GM18861 (cell line): ENCODE results near the gene DDX60.

Experiments used
- ATAC-seq: cut with Tn5 transposase; IDR thresholded peaks from one replicate; pipeline ENCODE4 v1.9.1; 2021; ENCODE audit not compliant: unreplicated experiment

DDX60 gene

DNA sequence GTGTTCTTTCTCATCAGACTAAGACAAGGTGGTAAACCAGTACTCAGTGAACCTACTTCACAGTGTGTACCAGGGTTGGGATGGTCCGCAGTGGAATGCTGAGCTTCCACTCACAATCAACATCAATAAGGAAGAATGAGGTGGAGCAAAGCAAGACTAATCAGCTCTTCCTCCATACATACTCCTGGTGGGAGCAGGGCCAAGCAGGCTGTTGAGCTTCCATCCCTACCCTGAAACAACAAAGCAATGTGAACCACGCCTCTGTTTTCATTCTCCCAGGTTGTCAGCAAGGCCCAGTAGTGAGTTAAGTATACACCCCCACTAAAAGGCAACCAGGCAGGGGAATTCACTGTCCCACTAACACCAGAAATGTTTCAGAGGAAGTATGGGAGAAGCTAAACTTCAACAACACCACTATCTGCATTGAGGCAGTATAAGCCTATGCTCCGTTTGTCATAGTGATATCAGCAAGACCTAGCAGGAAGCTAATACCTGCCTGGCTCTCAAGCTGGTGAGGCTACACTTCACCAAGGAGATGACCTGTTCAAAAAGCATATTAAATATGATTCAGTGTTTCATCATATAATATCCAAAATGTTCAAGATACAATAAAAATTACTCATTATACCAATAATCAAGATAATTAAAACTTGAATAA lies 109.5 kb downstream of the DDX60 start:
- no peak for ATAC-seq

DNA sequence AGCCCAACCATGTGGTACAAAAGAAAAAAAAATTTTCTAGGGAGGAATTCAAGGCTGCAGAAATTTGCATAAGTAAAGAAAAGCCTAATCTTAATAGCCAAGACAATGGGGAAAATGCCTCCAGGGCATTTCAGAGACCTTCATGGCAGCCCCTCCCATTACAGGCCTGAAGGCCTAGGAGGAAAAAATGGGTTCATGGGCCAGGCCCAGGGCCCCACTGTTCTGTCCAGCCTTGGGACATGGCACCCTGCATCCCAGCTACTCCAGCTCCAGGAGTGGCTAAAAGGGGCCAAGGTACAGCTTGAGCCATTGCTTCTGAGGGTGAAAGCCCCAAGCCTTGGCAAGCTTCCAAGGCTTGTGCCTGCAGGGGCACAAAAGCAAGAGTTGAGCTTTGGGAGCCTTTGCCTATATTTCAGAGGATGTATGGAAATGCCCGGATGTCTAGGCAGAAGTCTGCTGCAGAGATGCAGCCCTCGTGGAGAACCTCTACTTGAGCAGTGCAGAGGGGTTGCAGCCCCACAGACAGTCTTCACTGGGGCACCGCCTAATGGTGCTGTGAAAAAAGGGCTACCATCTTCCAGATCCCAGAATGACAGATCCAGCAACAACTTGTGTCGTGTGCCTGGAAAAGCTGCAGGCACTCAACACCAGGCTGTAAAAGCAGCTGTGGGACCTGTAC lies 115.2 kb downstream of the DDX60 start:
- ATAC-seq, result no peak

DNA sequence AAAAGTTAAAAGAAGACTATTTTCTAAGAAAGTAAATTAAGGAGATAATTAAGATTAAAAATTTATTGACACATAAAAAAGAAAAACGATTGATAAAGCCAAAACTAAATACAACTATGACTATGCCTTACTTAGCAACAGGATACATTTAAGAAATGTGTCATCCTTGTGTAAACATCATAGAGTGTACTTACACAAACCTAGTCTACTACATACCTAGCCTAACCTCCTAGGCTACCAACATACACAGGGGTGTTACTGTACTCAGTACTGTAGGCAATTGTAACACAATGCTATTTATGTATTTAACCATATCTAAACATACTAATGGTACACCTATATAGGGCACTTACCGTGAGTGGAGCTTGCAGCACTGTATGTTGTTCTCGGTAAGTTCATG lies 117.9 kb downstream of the DDX60 start:
- no peak for ATAC-seq

DNA sequence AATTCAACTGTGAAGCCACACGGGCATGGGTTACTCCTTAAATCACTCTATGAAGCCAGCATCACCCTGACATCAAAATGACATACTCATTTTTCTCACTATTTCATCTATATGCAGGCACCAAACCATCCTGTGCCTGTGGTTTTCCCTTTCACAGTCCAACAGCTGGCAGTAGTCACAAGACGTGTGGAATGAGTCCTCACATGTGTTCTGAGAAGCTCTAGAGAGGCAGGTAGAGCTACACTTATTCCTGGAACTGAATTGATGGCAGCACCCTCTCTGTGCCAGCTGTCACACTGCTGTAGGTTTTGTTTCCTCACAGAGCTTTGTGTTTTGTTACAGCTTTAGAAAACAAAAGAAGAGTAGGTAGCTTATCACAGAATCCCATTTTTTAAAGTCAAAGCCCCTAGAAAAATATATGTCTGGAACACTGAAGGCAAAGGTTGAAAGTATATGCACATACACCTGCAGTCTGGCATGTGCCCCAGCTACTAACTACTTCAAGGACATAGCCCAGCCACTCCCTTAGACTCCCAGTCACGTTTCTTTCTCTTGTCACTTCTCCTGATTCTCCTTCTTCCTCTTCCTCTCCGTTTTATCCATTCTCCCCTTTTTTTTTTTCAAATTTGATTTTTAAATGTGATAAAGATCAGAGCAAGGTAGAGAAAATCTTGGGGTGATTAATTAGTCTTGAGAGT lies 119.1 kb downstream of the DDX60 start:
- ATAC-seq, result peak; percentile 51

DNA sequence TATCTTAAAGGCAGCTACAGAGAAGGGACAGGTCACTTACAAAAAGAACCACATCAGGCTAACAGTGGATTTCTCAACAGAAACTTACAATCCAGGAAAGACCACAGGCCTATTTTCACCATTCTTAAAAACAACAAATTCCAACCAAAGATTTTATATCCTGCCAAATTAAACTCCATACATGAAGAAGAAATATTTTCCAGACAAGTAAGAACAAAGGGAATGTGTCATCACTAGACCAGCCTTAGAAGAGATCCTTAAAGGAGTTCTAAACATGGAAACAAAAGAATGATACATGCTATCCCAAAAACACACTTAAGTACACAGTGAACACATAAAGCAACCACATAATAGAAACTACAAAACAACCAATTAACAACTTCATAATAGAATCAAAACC lies 120.6 kb downstream of the DDX60 start:
- ATAC-seq, result no peak

DNA sequence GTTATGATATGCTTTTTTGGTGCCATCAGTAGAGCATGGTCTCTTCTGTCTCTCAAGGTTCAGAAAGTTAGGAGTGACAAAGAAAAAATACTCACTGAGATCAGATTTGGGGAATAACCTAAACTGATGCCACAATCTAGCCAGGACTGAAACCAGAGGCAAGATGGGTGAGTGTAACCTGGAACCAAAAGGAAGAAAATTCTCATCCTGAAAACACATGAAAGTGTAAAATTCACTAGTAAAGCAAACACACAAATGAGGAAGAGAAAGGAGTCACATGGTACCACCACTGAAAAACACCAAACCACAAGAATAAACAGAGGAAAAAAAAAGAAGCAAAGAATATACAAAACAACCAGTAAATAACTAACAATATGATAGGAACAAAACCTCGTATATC lies 129.8 kb downstream of the DDX60 start:
- ATAC-seq, result peak; percentile 60

DNA sequence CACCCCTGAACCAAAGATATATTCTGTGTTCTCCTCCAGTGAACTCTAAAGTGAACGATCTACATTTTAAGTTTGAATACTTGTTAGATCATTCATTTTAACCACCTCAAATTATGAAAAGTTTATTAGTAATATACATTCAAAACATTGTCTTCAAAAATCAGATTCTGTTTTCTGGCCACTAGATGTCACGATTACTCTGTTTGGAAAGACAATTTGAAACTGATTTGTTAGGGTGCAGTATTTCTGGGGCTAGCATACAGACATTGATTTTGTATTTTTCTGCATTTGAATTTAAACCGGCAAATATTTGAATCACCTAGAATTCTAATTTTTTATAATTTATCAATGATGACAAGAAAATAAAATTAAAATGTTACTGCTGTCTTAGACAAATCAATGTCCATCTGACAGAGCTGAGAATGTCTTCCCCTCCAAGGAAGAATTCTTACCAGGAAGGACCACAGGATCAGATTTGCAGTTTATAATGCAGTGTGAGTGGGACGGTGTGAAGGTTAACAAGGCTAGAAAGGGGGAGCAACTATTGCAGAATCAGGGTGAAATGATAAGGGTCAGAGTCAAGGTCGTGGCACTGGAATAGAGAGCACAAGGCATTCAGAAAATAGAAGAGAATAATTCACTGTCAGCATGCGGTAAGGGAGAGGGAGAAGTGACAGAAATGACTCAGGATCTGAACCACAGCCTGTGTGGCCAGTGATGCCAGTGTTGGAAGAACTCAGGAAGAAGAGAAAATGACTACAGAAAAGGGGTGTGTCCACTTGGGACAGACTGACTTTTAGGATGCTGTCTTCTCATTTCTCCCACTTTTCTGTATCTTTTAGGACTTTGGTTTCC lies 134.6 kb downstream of the DDX60 start:
- no peak for ATAC-seq

DNA sequence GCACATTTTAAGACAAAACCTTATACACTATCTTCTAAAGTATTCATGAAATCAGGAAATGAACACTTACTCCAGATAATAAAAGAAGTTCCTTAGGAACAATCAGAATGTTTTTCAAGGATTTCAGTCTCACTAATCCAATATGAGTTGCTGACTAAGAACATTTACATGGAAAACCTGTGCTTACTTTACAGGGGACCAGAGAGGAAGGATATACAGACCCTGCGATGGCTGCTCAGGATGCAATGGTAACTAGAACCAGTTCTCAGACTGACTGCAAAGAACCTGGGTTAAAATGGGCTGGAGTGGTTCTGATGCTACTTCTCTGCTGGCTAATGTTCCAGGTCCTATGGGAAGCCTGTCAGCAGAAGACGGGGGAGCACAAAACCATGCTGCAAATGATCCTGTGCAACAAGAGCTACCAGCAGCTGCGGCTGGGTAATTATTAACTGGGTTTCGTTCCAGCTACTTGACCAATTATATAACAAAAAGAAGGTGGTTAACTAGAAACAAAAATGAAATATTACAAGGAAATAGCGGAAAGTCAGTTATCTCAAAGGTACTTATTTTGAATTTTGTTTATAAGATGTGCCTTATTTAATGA lies 140.9 kb downstream of the DDX60 start:
- ATAC-seq, result no peak

DNA sequence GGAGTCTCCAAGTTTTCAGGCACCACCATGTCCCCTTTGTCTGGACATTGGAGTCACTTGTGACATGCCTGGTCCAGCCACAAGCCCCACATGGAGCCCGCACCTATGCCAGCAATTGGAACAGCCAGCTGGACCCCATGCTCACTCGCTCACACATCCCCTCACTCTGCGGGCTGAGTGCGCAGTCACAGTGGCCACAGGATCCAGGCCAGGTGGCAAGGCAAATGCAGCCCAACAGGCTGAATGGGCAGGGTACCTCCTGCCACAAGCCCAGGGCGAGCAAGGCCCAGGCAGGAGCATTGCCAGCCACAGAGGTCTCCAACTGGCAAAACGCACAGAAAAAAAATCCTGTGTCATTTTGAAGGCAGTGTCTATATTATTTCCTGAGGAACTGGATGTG lies 144.2 kb downstream of the DDX60 start:
- no peak for ATAC-seq

DNA sequence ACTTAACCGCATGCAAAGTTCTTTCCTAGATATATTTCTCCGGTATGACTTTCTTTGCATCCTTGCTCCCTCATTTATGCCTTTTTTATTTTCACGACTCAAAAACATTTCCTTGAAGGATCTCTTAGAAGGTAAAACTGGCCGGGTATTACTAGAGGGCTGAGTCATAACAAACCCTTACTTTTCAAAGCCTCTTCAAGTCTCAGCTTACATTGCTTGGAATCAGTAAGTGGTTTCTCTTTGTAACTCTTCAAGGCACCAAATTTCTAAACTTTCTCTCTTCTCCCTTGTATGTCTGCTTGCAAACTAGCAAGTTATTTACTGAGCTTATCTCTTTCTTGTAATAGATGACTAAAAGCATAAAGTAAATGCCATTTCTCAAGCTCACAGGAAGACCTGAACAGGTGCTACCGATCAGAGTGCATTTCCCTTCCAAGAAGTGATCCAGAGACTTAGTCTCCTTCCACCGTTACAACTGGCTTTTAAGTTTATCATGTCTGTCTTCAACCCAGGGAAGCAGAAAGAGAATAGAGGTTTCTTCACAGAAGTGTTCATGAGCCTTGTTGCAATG lies 150.8 kb downstream of the DDX60 start:
- ATAC-seq, result no peak
